Measurements from ENCODE around the gene OR6V1.
A peak's percentile ranks its signal among the peaks of the same experiment; 100 is the strongest.

The OR6V1 gene

DNA sequence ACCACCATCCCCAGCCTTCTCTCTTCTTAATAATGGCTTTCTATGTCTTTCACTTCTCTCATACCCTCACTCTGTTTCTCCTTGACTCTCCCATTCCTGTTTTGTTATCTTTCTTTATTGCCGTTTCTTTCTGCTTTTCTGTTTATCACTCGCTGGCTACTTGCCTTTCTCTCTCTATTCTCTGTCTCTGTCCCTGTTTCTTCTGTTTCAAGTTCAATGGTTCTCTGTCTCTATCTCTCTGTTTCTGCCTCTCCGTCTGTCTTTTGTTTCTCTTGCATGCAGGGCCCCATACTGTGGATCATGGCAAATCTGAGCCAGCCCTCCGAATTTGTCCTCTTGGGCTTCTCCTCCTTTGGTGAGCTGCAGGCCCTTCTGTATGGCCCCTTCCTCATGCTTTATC lies at the start of gene OR6V1:
Gene OR6V1, plus strand, starts transcription at position 301 of the 400 bp plus-strand sequence. Its CDS starts 0 bp downstream, at position 301.
- DNase-seq, result no peak

- no peak for DNase-seq
Measured at GRCh38 chr7:143002898-143003297, 49.2 kb upstream of the OR6V1 start.

DNA sequence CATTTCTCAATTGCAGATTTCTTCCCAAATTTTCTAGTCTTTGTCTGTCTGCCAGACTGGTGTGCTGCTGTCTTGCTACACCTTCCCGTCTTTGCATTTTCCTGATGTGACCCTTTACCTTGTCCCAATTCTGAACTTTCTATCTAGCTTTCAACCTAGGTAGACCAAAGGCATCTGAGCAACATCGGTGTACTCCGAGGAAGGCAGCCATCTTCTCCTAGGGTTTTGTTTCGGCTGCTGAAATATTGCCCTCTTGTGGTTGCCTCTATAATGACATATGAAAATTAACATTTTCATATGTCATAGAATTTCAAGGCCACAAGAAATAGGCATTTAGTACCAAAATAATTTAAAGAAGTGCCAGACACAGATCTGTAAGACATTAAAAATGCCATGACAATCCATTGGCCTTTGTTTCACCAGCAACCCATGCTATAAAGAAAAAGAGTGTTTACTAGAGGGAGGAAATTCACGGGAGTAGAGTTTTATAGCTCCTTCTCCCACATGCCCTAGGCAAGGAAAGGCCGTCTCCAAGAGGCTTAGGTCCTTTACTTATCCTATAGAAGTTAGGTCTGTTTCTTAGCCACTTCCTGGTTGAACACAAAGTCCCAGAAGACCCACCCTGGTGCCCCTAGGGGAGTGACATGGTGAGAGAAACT lies 48.6 kb upstream of the OR6V1 start:
- peak; percentile 9 for DNase-seq

GRCh38 chr7:143005632-143006260 lies 46.4 kb upstream of the OR6V1 start:
- DNase-seq, result no peak

GRCh38 chr7:143008007-143008901 lies 43.9 kb upstream of the OR6V1 start:
- peak; percentile 60 for DNase-seq

- no peak for DNase-seq
Measured at GRCh38 chr7:143012001-143012400, 40.1 kb upstream of the OR6V1 start.

DNA sequence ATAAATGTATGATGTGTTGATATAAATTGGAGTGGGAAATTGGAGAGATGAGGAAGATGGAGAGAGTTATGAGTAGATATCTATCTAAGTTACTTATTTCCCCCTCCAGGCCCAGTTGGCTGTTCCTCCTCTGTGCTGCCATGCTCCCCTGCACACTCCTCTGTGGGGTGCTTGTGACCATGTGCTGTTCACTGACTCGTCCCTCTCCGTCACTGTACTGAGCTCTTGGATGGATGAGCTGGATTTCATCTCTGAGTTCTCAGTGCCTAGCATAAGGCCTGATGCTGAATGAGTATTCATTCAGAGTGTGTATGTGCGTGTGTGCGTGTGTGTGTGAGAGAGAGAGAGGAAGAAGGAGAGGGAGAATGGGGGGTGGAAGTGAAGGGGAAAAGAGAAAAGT lies 39.7 kb upstream of the OR6V1 start:
- no peak for DNase-seq

GRCh38 chr7:143013473-143013872 lies 38.7 kb upstream of the OR6V1 start:
- no peak for DNase-seq

DNA sequence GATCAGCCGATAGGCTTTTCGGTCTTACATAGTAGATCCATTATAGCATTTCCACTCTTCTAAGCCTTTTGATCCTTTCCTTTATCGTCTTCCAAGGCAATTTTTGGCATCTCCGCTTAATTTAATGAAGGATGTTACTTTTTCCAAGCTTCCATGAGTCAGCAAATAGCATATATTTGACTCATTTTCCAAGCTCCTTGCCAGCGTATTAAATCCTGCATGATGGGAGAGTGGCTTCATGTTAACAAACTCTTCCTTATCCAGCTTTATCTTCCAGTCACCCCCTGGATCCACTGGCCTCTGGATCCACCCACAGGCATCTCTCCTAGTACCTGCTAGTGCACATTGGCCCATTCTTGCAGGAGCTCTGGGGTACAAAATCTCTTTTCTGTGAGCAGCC lies 38.2 kb upstream of the OR6V1 start:
- no peak for DNase-seq

DNA sequence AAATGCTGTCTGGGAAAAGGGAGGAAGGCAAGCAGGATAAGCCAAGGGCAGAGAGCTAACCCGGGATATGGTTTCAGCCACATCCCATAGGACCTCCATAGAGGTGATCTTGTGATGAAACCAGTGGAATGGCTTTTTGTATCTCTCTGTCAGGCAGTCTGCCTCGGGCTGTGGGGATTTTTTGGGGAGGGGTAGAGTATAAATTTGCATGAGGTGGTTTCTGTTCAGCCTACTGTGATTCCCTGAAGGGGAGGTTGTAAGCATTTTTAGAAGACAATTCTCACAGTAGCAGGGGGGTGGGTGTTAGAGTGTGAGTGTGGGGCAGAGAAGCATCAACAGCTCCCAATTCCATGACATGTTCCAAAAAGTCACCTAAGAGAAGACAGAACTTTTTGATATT lies 37.1 kb upstream of the OR6V1 start:
- no peak for DNase-seq

- no peak for DNase-seq
Measured at GRCh38 chr7:143015926-143016490, 36.1 kb upstream of the OR6V1 start.

DNA sequence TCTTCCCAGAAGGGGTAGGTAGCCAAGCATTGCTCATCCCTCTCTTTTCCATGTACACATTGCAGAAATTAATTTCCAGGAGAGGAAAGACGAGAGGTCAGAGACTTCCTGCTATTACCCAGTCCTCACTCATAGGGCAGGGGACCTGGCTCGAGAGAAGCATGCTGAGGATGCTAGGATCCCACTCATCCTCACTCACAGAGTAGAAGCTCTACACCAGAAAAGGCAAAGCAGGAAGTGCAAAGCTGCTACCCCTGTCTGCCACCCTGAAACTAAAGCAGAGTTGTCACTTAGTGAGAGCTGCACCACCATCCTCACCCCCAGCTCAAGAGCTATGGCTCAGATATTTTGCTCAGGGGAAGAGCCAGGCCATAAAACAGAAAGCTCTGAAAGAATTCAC lies 35.1 kb upstream of the OR6V1 start:
- DNase-seq, result no peak

- DNase-seq, result no peak
Measured at GRCh38 chr7:143018931-143019330, 33.2 kb upstream of the OR6V1 start.

DNA sequence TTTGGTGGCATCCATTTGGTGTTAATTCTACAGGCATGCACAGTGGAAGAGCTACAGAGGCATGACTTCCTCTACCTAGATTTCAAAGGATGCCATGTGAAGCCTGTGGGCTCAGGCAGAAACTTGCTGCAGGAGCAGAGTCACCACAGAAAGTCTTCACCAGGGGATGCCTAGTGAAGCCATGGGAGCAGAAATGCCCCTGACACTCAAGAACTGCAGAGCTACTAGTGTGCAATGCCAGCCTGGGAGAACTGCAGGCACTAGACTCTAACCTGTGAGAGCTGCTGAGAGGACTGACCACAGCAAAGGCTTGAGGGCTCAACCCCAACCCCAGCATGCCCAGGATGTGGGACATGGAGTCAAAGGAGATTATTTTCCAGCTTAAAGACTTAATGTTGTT lies 29.1 kb upstream of the OR6V1 start:
- no peak for DNase-seq

- DNase-seq, result no peak
Measured at GRCh38 chr7:143025371-143025770, 26.8 kb upstream of the OR6V1 start.

DNA sequence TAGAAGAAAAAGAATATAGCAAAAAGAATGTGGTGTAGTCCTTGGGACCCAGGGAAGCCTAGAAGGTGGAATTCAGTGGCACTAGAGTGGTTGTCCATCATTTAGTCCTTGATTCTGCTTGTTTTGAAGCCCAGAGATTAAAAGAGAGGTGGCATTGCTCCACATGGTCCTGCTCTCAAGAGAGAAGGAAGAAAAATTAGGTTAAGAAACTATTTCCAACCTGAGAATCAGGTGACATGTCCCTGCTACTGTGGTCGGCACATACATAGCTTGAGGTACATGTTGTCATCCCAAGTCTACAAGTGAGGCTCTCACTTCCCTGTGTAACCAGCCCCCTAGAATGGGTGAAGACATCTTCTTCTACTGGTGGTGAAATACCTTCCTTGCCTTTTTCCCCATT lies 25.1 kb upstream of the OR6V1 start, which contains the start of gene OR9A2:
Gene OR9A2, minus strand, starts transcription at position 101 of the 400 bp plus-strand sequence. Its CDS starts 0 bp downstream, at position 101.
- no peak for DNase-seq

DNA sequence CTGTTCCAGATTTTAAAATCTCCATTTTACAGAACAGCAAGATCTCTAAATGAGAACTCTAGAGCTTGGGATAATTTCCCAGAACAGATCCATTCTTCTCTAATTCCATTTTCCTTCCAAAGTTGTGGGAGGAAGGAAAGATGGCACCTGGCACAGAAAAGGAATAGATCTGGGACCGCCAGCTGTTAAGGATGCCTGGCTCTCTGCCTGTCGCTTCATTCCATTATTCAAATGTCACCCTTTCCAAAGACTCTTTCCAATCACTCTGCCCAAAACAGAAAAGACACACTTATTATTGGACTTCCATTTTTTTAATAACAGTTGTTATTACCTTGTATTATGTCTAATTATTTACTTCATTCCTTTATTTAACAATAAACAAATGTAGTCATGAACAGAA lies 24.5 kb upstream of the OR6V1 start:
- DNase-seq, result no peak

- no peak for DNase-seq
Measured at GRCh38 chr7:143038635-143039034, 13.5 kb upstream of the OR6V1 start.

DNA sequence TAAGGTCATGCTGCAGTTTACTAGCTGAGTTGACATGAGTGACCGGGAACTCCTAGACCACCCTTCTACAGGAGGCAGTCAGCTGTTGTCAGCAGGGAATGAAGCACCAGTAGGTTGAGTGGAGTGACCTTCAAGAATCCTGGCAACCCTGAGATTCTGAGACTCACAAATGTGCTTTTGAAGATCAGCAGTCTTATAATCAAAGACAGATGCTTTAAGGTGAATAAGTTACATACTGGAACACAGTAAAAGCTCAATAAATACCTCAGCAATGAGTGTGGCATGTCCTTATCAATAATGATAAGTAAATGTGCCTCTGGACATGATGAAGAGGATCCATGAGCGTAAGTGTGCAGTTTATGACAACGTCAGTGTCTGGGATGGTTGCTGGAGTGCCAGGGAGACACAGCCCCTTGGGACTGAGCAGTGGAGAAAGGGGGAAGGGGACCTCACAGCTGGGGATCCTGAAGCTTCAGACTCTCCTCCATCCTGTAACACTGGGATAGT lies 11.9 kb upstream of the OR6V1 start:
- DNase-seq, result no peak

GRCh38 chr7:143041346-143041745 lies 10.8 kb upstream of the OR6V1 start:
- DNase-seq, result no peak

GRCh38 chr7:143042159-143042789 lies 9.9 kb upstream of the OR6V1 start:
- no peak for DNase-seq

DNA sequence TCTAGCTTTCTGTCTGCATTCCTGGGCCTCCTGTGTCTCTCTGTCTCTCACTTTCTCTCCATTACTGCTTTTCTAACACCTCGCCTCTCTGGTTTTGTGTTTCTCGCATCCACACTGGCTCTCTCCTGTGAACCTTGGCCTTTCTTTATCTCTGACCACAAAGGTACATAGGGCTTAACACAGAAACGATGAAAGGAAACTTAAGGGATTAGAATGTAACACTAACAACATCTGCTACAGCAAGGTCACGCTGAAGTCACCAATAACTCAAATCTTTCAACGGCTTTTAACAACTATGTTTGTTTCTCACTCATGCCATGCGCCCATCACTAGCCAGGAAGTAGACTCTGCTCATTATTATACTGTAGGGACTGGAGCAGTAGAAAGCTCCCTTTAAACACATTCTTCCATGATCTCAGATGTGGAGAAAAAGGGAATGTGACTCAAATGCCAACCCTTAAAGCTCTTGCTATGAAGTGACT lies 9.3 kb upstream of the OR6V1 start:
- DNase-seq, result no peak

DNA sequence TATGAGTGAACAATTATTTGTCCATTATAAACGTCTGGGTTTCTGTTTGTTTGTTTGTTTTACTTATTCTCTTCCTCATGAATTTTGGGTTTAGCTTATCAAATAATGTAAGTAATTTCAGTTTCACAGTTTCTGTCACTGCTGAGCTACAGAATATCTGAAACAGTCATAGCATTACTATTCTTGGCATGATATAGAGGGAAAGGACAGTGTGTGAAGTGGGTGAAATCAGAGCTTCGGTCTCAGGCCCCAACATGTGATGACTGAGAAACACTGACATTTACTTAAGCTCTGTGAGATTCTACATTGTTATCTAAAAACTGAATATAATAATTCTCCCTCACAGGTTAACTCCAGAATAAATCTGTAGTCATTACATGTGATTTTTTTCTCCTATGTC lies 8.8 kb upstream of the OR6V1 start:
- DNase-seq, result no peak

Data from NCI-H2107 (cell line).